ENCODE results near the gene EZR.

EZR gene

DNA sequence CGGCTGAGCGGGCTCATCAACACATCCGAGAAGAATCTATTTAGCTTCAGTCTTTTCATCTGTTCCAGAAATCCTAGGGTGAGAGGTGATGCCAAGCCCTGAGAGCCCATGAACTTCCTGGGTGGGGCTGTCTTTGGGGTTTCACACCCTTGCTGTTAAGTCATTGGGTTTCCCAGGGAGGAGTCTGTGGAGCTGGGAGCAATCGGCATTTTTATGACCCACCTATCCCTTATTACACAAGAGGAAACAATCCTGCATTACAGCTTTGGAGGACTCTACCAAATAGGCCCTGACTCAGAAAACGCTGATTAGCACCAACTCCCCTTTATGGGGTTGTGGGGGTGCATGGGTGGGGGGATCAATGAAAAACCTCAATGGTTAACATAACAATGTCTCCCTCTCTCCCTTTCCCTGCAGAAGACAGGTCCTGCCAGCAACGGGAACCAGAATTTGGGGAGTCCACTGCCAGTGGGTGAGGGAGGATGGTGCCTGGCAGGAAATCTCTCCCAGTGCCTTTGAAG lies 46.3 kb downstream of the EZR start:
- no peak for FAIRE-seq

DNA sequence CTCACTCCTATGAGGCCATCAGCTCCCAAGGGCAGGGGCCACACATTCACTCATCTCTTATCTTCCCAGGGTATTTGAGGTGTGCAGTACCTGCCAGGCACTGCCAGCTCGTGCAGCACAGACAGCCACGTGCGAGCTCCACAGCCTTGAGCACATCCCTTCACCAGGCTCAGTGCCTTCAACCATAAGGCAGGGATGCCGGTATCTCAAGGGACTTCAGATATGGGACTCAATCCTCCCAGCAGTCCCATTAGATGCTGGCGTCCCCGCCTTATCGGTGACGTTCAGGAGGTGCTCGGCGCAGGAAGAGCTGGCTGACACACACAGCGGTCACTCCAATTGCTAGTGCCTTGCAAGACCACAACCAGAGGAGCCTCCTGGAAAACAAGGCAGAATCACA lies 47.0 kb downstream of the EZR start:
- no peak for FAIRE-seq

DNA sequence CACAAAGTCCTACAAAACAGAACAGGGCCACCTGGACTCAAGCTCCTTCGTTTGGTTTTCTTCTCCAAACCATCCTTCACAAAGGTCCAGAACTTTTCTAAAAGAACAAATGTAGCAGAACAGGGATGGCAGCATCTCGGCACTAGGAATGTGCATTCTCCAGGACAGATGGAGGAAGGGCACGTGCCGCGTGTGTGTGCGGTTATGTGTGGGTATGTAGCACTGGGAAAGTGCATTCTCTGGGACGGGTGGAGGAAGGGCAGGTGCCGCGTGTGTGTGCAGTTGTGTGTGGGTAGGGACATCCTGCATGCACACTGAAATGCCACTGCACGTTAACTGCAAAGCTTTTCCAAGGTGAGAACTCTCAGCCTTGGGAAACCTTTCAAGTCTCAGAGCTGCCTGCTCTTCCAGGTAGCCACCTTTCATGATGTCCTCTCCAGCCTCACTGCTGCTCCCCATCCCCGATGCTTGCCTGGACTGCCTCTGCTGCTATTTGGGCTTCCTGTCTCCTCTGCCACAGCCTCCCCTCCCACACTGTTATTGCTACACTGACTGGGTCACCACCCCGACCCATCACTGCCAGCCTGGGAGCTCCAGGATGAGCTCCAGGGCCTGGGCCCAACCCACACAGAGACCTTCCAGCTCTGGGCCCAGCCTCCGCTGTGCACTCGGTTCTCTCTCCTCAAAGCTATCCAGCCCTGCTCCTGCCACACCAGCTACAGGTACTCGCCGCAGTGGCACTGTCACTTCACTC lies 47.6 kb downstream of the EZR start:
- FAIRE-seq: no peak

DNA sequence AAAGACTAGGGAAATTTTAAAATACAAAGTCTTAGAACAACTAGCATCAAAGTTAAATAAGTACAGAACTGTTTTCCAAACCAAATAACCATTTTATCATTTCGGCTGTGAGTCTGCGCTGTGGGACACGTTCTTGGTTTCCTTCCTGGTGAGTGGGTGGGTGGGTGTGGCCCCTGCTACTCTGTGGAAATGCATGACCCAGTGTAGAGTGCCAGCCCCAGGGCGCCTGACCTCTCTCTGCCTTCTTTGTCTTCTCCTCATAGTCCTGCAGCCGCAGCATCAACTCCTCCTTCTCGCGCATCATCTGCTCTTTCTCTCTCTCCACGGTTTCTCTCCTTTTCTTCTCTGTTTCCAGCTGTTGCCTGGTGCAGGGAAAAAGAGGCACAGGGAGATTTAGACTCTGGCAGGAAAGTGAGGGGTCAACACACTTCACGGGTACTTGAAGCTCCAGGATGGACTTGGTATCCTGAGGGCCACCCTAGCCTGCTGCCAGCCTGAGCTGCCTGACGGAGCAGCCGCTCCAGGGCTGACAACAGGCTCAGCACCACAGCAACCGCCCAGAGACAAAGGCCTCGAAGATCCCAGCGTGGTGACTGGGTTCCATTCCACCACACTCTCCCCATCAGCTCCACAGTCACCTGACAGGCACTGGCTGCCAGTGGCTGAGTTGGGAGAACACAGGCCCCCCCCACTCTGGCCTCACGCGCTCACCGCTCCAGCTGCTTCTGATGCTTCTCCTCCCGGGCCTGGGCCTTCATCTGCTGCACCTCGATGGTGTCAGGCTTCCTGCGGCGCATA lies 48.4 kb downstream of the EZR start:
- FAIRE-seq: no peak

DNA sequence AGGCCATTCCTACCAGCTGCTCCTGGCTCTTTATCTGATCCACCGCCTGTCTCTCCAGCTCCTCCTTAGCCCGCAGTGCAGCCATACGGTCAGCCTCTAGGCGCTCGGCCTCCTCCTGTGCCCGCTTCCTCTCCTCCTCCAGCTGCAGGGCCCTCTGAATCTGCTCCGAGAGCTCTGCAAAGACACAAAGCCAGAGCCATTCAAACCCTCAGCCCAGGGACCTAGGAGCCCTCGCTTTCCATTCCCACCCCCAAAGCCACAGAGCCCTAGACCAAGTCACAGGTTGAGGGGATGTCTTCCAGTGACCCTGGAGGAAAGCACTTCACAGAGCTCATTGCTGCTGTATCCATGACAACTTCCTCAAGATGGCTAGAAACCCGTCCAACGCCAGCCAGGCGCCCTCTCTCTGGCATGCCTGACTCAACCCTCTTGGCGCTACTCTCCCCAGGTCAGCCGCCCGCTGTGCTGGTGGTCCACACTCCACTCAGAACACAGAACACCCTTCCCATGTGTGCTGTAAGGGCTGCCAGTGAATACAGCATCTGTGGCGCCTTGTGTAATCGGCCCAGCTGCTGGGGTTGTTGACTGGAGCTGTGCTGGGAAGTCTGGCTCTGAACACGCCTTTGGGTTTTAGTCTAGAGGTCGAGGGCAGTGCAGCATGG lies 49.3 kb downstream of the EZR start:
- no peak for FAIRE-seq

DNA sequence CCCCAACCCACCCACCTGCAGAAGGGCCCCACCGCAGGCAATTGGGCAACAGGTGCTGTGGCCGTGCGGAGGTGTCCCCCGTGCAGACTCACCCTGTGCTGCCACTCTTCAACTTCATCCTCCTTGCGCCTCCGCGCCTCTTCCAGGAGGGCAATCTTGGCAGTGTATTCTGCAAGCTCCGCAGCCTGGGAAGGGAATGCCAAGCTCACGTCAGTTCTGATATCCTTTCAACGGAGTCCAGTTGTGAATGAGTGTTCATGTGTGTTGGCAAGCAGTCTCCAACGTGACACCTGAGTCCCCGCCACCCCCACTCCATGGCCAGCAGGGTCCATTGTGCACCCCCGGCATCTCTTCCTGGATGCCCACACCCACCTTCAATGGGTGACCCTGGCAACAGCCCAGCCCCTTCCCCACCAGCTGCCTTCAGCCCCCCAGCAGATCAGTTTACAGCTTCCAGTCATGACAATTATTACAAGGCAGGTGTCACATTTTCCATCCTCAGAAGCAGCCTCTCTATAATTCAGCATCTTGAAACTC lies 49.9 kb downstream of the EZR start:
- no peak for FAIRE-seq

DNA sequence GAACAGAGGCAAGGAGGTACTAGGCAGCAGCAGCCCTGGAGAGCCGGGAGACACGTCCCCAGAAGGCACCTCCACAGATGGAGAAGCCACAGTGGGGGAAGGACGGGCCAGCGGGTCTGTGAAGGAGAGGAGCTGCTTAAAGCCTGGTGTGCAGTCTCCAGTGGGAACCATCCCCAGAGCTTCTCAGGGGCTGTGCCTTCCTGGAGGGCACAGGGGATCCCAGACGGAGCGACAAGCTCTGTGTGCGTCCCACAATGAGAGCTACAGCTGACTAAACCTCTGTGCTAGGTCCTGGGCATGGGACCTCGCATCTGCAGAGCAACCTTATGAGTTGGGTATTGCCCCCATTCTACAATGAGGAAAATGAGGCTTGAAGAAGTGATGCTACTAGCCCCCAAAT lies 50.7 kb downstream of the EZR start:
- FAIRE-seq: no peak

DNA sequence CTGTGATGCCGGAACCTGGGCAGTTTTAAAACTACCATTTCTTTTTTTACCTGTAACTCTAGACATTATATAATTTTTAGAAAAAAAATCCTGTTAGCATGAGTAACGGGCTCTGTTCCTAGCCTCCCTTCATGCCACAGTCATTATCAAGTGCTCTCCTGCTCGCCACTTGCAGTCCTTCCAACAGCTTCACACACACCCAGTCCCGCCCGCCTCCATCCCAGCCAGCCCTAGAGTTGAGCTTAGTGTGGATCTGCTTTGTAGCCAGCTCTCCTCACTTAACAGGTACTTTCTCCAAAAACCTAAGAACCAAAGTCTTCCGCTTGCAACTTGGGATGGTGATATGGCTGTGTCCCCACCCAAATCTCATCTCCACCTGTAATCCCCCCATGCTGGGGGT lies 51.5 kb downstream of the EZR start:
- no peak for FAIRE-seq

GRCh38 chr6:158766621-158767455 lies 52.3 kb downstream of the EZR start:
- no peak for FAIRE-seq

- no peak for FAIRE-seq
These were observed 53.6 kb downstream of the EZR start for GRCh38 chr6:158765499-158766068.

- no peak for FAIRE-seq
These were observed 54.2 kb downstream of the EZR start for GRCh38 chr6:158764926-158765325.

DNA sequence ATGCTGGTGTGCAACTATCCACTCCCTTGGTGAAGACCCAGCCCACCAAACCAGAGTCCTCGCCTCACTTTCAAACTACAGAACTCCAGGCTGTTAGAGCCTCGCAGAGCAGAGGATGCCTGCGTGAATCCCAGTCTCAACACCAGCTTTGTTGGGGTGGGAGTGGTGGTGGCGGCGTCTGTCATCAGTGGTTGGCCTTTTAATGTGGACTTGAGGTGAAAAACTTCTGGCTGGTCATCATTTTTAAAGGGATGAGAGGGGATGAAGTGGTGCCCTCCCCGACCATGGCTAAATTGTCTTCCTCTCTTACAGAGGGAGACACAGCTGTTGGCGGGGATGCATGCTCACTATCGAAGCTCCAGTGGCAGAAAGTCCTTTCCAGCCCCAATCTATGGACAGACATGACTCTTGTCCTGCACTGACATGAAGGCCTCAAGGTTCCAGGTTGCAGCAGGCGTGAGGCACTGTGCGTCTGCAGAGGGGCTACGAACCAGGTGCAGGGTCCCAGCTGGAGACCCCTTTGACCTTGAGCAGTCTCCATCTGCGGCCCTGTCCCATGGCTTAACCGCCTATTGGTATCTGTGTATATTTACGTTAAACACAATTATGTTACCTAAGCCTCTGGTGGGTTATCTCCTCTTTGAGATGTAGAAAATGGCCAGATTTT lies 54.9 kb downstream of the EZR start:
- FAIRE-seq: no peak

DNA sequence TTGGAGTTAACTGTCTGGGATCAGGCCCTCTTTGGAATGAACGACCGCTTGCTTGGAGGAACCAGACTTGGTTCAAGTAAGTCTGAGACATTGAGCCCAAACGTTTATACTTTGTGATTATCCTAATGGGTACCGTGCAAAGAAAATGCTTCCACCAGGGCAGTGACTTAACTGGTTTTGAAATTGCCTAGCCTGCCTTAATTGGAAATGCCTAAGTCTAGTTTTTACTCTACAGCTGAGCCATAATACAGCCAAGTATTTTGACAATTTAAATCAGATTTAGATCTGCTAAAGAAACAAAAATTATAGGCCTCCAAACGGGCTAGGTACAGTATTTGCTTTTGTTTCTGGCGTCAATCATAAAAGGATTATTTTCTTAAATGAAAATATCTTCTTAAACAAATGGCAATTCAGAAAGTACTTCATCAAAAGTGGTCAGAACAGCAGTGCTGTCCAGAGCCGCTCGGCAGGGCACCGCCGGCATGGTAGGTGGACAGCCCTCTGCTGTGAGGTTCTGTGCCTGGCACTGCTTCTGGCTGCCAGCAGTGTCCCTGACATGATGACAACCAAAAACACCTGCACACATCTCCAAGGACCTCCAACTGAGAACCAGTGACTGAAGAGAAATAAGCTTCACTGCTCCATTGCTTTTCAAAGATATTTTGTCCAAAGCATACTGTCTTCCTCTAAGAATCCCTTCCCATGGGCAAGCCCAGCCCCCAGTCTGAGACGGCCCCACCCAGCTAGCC lies 55.6 kb downstream of the EZR start:
- no peak for FAIRE-seq

DNA sequence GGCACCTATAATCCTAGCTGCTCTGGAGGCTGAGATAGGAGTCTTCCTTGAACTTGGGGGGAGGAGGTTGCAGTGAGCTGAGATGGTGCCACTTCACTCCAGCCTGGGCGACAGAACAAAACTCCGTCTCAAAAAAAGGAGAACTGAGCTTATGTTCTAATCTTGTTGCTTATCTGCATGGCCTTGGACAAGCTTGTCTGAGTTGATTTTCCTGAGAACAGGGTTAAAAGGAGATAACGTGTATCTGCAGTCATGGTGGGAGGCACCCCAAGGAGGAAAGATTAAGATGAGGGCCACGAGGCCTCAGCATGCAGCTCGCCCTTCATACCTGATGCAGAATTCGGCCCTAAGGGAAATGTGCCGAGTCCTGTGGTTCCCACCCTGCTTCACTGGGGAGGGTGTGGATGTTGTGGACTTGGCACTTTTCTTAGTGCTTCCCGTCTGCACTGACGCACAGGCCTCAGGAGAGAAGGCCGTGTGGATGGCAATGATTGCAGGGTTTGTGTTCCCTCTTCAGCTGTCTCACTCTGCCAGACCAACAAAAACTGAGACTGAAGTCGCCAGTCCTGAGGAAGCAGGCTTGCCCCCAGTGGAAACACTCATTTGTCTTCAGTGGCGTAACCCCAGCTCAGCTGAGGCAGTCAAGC lies 56.3 kb downstream of the EZR start:
- FAIRE-seq: no peak

GRCh38 chr6:158761746-158762145 lies 57.4 kb downstream of the EZR start:
- no peak for FAIRE-seq

DNA sequence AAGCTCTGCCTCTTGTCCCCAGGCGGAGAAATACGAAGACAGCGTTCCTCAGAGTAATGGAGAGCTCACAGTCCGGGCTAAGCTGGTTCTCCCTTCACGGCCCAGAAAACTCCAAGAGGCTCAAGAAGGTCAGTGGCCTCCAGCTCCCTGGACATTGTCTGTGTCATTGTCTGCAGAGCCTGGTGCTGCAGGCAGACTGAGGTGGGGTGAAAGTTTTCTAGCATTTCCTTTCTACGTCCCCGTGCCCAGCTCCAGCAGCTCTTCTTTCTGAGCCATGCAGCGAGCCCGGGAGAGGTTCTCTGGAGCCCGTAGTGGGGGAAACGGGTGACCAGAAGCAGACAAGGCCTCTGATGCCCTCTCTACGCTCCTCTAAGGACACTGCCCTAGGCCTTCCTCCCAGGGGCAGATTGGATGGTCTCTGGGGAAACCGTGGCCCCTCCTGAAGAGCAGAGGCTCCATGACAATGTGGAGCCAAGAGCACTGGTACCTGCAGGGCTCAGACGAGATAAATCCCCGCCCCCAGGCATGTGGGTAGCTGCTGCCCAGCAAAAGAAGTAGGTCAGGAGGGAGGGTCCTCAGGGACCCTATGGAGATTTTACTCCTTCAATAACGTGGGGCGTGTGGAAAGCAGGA lies 58.4 kb downstream of the EZR start:
- no peak for FAIRE-seq

- no peak for FAIRE-seq
These were observed 59.1 kb downstream of the EZR start for GRCh38 chr6:158759966-158760617.

- FAIRE-seq: no peak
These were observed 60.2 kb downstream of the EZR start for GRCh38 chr6:158758941-158759479.

GRCh38 chr6:158758451-158758860 lies 60.7 kb downstream of the EZR start:
- no peak for FAIRE-seq

Measured in A204.1 (cell line).